Peyer's patch (tissue), 4 donors: ENCODE measurements around the gene GINS1. TPM values are rescaled to one million over a fixed set of nuclear protein-coding genes. Genes with fewer than 3 reads are reported as not detected.

Experiments used
- DNase-seq, 3 donors: peaks; one replicate each; pipeline ENCODE4 v3.0.0-alpha.2; 2017 to 2019
- H3K27ac ChIP-seq, 4 donors: fragments of 200-600 bp; sonication (generic); one replicate each; pipeline ENCODE4 v1.5.1; 2016 to 2019
- H3K27me3 ChIP-seq, 2 donors: fragments of 200-600 bp; sonication (generic); one replicate each; pipeline ENCODE4 v1.5.1; 2019
- H3K36me3 ChIP-seq, 3 donors: fragments of 200-600 bp; sonication (generic); one replicate each; pipeline ENCODE4 v1.5.1; 2016 to 2019
- H3K4me1 ChIP-seq, 4 donors: fragments of 200-600 bp; sonication (generic); one replicate each; pipeline ENCODE4 v1.5.1; 2016 to 2019
- H3K4me3 ChIP-seq, 4 donors: fragments of 200-600 bp; sonication (generic); 1 replicate in 3 of 4; 2 replicates in 1 of 4; pipeline ENCODE4 v1.5.1; 2016 to 2019; ENCODE audit warnings: mild to moderate bottlenecking in 1 of 4
- H3K9me3 ChIP-seq, 4 donors: fragments of 200-600 bp; sonication (generic); one replicate each; pipeline ENCODE4 v1.5.1; 2016 to 2019; ENCODE audit warnings: mild to moderate bottlenecking in 1 of 4
- POLR2A ChIP-seq, 2 donors: fragments of 450-650 bp; IDR thresholded peaks; one replicate each; pipeline ENCODE4 v1.5.1; 2017; ENCODE audit warnings: antibody characterized with exemption in 2 of 2, mild to moderate bottlenecking in 2 of 2, moderate library complexity in 2 of 2
- total RNA-seq, 4 donors: library from RNA; depleted of rRNA; stranded (reverse); fragments of >200 nt; gene quantifications; one replicate each; pipeline ENCODE4 v1.1.0, GENCODE V29; 2016
- TF ChIP-seq, protein P1 (sequence below), 6 experiments: fragments of 450-650 bp in 4 of 6; fragments of 200-600 bp in 2 of 6; sonication (generic) in 1 of 6; IDR thresholded peaks; one replicate each; pipeline ENCODE4 v1.5.1; 2017 to 2019; ENCODE audit warnings: antibody characterized with exemption in 6 of 6, mild to moderate bottlenecking in 3 of 6, moderate library complexity in 1 of 6

The GINS1 gene
- total RNA-seq, 4 donors from 2014 or later: 0.53 to 14.0 (median 1.4) TPM

DNA sequence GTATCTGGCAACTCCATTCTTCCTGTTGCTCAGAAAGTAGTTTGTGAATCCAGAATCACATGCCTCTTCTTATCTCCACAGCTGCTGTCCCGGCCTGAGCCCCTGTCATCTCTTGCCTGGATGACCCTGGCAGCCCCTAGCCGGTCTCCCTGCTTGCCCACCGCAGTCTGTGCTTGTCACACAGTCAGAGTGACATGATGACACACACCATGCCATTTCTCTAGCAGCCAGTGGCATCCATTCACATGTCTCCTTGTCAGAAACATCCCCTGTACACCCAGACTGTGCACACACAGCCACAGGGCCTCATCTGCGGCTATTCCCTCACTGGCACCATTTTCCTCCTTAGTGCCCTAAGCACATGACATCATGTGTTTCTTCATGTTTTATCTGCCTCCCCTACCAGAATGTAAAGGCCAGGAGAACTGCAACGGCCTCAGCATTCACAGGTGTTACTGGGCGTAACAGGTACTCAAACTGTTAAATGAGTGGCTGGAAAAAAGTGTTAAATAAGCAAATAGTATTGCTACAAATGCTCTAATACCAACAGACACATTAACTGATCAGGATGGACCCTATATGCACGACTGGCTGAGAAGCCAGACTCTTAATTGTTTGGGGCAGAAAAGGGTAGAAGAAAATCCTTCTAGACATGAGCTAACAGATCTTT lies 26.4 kb upstream of the GINS1 start:
- no peak for DNase-seq
- Histone ChIP-seq H3K36me3 (no peaks in the 10 kb centered on the region), H3K4me3 (no peak overlapping the region), H3K9me3 (no peaks in the 10 kb centered on the region), H3K27me3 (no peaks in the 10 kb centered on the region), H3K27ac (no peak overlapping the region), H3K4me1 (peaks cover 0 to 9% (median 0%) of the 10 kb centered on the region in 4 donors)
- TF ChIP-seq, protein P1, sequence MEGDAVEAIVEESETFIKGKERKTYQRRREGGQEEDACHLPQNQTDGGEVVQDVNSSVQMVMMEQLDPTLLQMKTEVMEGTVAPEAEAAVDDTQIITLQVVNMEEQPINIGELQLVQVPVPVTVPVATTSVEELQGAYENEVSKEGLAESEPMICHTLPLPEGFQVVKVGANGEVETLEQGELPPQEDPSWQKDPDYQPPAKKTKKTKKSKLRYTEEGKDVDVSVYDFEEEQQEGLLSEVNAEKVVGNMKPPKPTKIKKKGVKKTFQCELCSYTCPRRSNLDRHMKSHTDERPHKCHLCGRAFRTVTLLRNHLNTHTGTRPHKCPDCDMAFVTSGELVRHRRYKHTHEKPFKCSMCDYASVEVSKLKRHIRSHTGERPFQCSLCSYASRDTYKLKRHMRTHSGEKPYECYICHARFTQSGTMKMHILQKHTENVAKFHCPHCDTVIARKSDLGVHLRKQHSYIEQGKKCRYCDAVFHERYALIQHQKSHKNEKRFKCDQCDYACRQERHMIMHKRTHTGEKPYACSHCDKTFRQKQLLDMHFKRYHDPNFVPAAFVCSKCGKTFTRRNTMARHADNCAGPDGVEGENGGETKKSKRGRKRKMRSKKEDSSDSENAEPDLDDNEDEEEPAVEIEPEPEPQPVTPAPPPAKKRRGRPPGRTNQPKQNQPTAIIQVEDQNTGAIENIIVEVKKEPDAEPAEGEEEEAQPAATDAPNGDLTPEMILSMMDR (IDR thresholded peaks at IDR 0.05): no peak
- no peak for TF ChIP-seq POLR2A (IDR thresholded peaks at IDR 0.05)

DNA sequence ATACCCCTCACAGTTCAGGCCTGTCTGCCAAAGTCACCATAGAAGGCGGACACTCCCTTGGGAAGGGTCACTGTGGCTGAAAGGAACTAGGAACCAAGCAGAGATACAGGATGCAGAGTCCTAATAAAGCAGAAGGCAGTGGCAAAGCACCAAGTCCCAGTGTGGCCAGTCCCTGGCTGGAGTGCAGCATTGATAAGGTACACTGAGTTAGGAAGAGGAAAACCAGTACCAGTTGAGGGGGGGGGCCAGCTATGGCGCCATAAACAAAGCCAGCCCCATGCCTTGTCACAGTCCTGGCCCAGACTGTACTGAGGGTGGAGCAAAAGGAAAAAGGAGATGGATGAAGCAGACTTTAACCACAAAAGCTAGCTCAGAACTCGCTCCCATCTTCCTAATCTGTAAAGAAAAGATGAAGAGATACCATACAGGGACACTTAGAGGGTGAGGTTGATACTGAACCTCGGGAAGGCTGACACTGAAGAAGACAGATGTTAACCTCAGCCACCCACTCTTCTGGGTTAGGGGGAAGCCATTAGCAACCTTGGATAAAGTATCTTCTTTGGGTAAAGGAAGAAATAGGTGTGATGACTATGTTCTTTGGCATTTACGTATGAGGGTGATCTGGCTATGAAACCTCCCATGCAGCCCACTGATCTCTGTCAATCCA lies 24.6 kb upstream of the GINS1 start:
- no peak for DNase-seq
- H3K27me3 ChIP-seq: no peaks in the 10 kb centered on the region
- TF ChIP-seq, protein P1 (IDR thresholded peaks at IDR 0.05): no peak
- no peak for TF ChIP-seq POLR2A (IDR thresholded peaks at IDR 0.05)
- no peak overlapping the region for H3K27ac ChIP-seq
- peaks cover 0 to 9% (median 0%) of the 10 kb centered on the region in 4 donors for H3K4me1 ChIP-seq
- no peak overlapping the region for H3K4me3 ChIP-seq
- no peaks in the 10 kb centered on the region for H3K36me3 ChIP-seq
- H3K9me3 ChIP-seq: no peaks in the 10 kb centered on the region

DNA sequence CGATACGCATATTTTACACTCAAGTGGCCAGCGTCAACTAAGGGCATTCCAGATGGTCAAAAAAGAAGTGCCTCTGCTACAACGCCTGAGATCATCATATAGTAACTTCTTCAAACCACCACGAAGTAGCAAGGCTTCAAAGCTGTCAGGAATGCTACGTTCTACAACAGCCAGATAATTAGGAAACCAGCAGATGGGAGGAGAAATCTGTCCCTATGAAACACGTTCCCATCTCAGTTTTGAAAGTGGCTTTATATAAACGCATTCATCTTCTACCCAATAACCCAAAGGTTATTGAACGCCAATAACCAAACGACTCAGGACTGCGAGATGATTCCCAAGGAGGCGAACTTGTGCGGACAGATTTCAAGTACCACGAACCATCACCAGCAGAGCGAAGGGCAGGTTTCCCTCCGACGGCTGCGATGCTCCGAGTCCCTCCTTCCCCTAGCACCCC lies 18.0 kb upstream of the GINS1 start:
- TF ChIP-seq POLR2A (IDR thresholded peaks at IDR 0.05): no peak
- TF ChIP-seq, protein P1 (IDR thresholded peaks at IDR 0.05): no peak
- DNase-seq: peak in 1 of 3 donors; percentile 51

DNA sequence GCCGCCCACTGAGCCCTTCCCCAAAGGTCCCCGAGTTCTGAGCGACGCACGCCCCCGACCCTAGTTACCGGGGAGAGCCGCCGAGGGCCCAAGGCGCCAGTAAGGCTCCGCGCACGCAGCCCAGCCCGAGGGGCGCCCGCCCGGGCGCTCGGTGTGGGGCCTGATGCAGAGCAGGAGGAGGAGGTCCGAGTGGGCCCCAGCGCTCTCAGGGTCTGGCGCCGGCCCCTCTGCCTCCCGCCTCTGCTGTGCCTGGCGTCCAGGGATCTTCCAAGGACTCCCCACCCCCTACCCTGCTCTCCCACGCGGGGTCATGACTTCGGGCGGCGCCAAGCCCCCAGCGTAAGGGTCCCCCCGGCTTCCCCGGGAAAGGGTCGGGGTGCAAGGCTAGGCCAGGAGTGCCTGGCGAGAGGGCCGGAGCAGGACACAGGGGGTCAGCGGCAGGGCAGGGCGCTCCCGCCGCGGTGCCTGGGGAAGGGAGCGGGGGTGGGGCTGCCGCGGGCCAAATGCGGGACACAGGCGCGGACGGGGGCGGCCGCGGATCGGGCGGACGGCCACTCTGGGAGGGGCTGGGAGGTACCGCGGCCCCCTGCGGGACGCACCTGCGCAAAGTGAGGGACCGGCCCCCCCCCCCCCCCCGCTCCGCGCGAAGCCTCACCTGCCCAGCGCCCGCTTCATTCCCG lies 17.5 kb upstream of the GINS1 start:
- H3K27ac ChIP-seq: peak overlapping the region; percentile 82 to 94 (median 92)
- no peaks in the 10 kb centered on the region for H3K36me3 ChIP-seq
- no peaks in the 10 kb centered on the region for H3K9me3 ChIP-seq
- H3K27me3 ChIP-seq: no peaks in the 10 kb centered on the region
- peak overlapping the region; percentile 72 to 97 (median 94) for H3K4me3 ChIP-seq
- no peaks in the 10 kb centered on the region for H3K4me1 ChIP-seq
- DNase-seq: peak; percentile 20 to 64 (median 53)
- TF ChIP-seq POLR2A (IDR thresholded peaks at IDR 0.05): peak in 1 of 2 donors; percentile 4
- TF ChIP-seq, protein P1 (IDR thresholded peaks at IDR 0.05): no peak

More for the DNA sequence above, 18.0 kb upstream of the GINS1 start:
- Histone ChIP-seq H3K4me3 (peak overlapping the region; percentile 72 to 97 (median 94)), H3K27me3 (no peaks in the 10 kb centered on the region), H3K36me3 (no peaks in the 10 kb centered on the region), H3K27ac (peak overlapping the region; percentile 82 to 94 (median 92)), H3K9me3 (no peaks in the 10 kb centered on the region), H3K4me1 (no peaks in the 10 kb centered on the region)

DNA sequence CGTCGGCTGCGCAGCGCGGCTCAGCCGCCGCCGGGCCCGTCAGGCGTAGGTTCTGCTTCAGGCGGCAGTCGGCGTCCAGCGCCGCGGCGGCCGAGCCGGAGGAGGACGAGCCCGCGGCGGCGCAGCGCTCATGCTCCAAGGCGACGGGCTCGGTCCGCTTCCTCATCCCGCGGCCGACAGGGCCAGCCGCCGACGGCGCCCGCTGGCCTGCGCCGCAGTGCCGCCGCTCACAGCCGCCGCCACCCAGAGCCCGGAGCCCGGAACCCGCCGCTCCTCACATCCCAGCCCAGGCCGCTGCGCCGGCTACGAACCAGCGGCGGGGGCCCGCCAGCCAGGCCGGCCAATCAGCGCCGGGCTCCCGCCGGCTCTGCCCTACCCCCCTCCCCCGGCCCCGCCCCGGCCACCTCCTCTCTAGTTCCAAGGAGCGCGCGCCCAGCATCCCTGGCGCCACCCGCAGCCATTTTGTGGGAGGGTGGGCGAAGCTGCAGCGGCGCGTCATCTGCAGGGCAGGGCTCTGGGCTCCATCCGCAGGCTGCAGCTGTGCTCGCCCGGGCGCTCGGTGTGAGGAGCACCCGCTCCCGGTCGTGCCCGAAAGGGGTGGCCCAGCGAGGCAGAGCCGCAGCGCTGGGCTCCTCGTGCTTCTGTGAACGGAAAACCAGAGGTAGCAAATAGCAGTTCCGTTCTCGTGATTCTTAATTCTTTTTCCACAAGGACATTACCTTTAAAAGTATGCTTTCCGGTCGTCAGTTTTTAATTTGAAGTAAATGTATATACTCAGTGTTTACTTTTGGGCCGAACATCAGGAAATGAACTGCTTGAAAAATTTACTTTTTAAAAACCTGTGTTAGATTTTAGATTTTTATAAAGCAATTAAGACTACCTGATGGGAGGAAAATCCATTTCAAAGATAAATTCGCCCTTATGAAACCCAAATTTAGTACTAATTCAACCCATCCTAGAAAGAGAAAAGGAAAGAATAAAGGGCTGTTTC lies 16.6 kb upstream of the GINS1 start, which contains the start of gene ABHD12:
Gene ABHD12 (minus strand): TSS at position 298 of the 991 bp plus-strand sequence. CDS start 132 bp downstream, at position 166.
- H3K9me3 ChIP-seq: no peaks in the 10 kb centered on the region

More for the DNA sequence above, 16.6 kb upstream of the GINS1 start, which contains the start of gene ABHD12:
- H3K36me3 ChIP-seq: no peaks in the 10 kb centered on the region
- TF ChIP-seq, protein P1 (IDR thresholded peaks at IDR 0.05): no peak
- TF ChIP-seq POLR2A (IDR thresholded peaks at IDR 0.05): peak; percentile 85 to 88
- no peaks in the 10 kb centered on the region for H3K27me3 ChIP-seq
- peak; percentile 95 to 99 (median 98) for DNase-seq
- peak within 1 kb of the TSS; percentile 72 to 97 (median 94) for H3K4me3 ChIP-seq
- no peaks in the 10 kb centered on the region for H3K4me1 ChIP-seq
- H3K27ac ChIP-seq: peak within 1 kb of the TSS; percentile 82 to 94 (median 92)
